ENCODE measurements around the gene SHISA8.

Gene SHISA8

GRCh38 chr22:41933411-41934177 lies 18.7 kb upstream of the SHISA8 start:
- DNase-seq, result no peak

- no peak for DNase-seq
Measured at GRCh38 chr22:41932353-41932752, 17.5 kb upstream of the SHISA8 start.

- no peak for DNase-seq
Measured at GRCh38 chr22:41931701-41932269, 16.9 kb upstream of the SHISA8 start.

GRCh38 chr22:41929418-41929810 lies 14.5 kb upstream of the SHISA8 start:
- no peak for DNase-seq

- no peak for DNase-seq
Measured at GRCh38 chr22:41928593-41929417, 13.9 kb upstream of the SHISA8 start.

GRCh38 chr22:41927813-41928212 lies 12.9 kb upstream of the SHISA8 start:
- DNase-seq, result no peak

- peak; percentile 70 to 76 for DNase-seq
Measured at GRCh38 chr22:41925783-41926460, 11.0 kb upstream of the SHISA8 start.

- DNase-seq, result no peak
Measured at GRCh38 chr22:41923595-41924276, 8.9 kb upstream of the SHISA8 start.

GRCh38 chr22:41922940-41923594 lies 8.2 kb upstream of the SHISA8 start:
- DNase-seq, result no peak

GRCh38 chr22:41922328-41922727 lies 7.5 kb upstream of the SHISA8 start:
- DNase-seq, result no peak

GRCh38 chr22:41920271-41920976 lies 5.5 kb upstream of the SHISA8 start:
- no peak for DNase-seq

GRCh38 chr22:41919357-41920224 lies 4.7 kb upstream of the SHISA8 start:
- DNase-seq, result peak; percentile 58 to 59

- no peak for DNase-seq
Measured at GRCh38 chr22:41917903-41918791, 3.3 kb upstream of the SHISA8 start.

- DNase-seq, result no peak
Measured at GRCh38 chr22:41917375-41917902, 2.6 kb upstream of the SHISA8 start.

GRCh38 chr22:41916745-41917358 lies 2.0 kb upstream of the SHISA8 start:
- DNase-seq, result no peak

- DNase-seq, result no peak
Measured at GRCh38 chr22:41915786-41916493, 1.1 kb upstream of the SHISA8 start.

GRCh38 chr22:41914611-41915034 lies 251 bp downstream of the SHISA8 start:
- DNase-seq, result no peak
